ENCODE measurements around the gene PPP1R36. TPM values are rescaled to one million over a fixed set of nuclear protein-coding genes. Genes with fewer than 3 reads are reported as not detected.

The PPP1R36 gene
- total RNA-seq, 1 donor from 2014 or later, result 2.4 TPM

- H3K27ac Mint-ChIP-seq (ENCODE audit: unreplicated experiment), result peak overlapping the region; percentile 70
- peaks cover 7% of the 10 kb centered on the region for H3K9me3 Mint-ChIP-seq (ENCODE audit: unreplicated experiment)
- TF ChIP-seq CTCF (IDR thresholded peaks at IDR 0.05; ENCODE audit: partially characterized antibody, unreplicated experiment), result no peak
- H3K4me3 Mint-ChIP-seq (ENCODE audit: unreplicated experiment), result peak overlapping the region; percentile 85
- H3K36me3 Mint-ChIP-seq (ENCODE audit: unreplicated experiment), result no peaks in the 10 kb centered on the region
- H3K4me1 Mint-ChIP-seq (ENCODE audit: low read depth, unreplicated experiment), result peaks cover 13% of the 10 kb centered on the region
- no peak for DNase-seq
- H3K27me3 Mint-ChIP-seq (ENCODE audit: unreplicated experiment), result peaks cover 14% of the 10 kb centered on the region
Measured at GRCh38 chr14:64542836-64543201, 6.9 kb upstream of the PPP1R36 start.

- no peak for TF ChIP-seq CTCF (IDR thresholded peaks at IDR 0.05; ENCODE audit: partially characterized antibody, unreplicated experiment)
- Mint-ChIP-seq H3K36me3 (ENCODE audit: unreplicated experiment) (no peaks in the 10 kb centered on the region), H3K4me3 (ENCODE audit: unreplicated experiment) (peak overlapping the region; percentile 68), H3K27ac (ENCODE audit: unreplicated experiment) (no peak overlapping the region), H3K9me3 (ENCODE audit: unreplicated experiment) (peaks cover 5% of the 10 kb centered on the region), H3K27me3 (ENCODE audit: unreplicated experiment) (peaks cover 18% of the 10 kb centered on the region), H3K4me1 (ENCODE audit: low read depth, unreplicated experiment) (peaks cover 20% of the 10 kb centered on the region)
- no peak for DNase-seq
Measured at GRCh38 chr14:64544607-64545312, 5.0 kb upstream of the PPP1R36 start.

- H3K9me3 Mint-ChIP-seq (ENCODE audit: unreplicated experiment), result peaks cover 2% of the 10 kb centered on the region
- H3K36me3 Mint-ChIP-seq (ENCODE audit: unreplicated experiment), result no peaks in the 10 kb centered on the region
- H3K27ac Mint-ChIP-seq (ENCODE audit: unreplicated experiment), result peak overlapping the region; percentile 83
- DNase-seq, result no peak
- peaks cover 5% of the 10 kb centered on the region for H3K27me3 Mint-ChIP-seq (ENCODE audit: unreplicated experiment)
- H3K4me1 Mint-ChIP-seq (ENCODE audit: low read depth, unreplicated experiment), result peaks cover 19% of the 10 kb centered on the region
- H3K4me3 Mint-ChIP-seq (ENCODE audit: unreplicated experiment), result peak overlapping the region; percentile 72
- no peak for TF ChIP-seq CTCF (IDR thresholded peaks at IDR 0.05; ENCODE audit: partially characterized antibody, unreplicated experiment)
Measured at GRCh38 chr14:64549016-64549415, 745 bp upstream of the PPP1R36 start.

GRCh38 chr14:64550621-64551333 is 1.0 kb downstream of the PPP1R36 start:
- no peak for TF ChIP-seq CTCF (IDR thresholded peaks at IDR 0.05; ENCODE audit: partially characterized antibody, unreplicated experiment)
- H3K4me1 Mint-ChIP-seq (ENCODE audit: low read depth, unreplicated experiment), result peaks cover 13% of the 10 kb centered on the region
- H3K27me3 Mint-ChIP-seq (ENCODE audit: unreplicated experiment), result peaks cover 8% of the 10 kb centered on the region

GRCh38 chr14:64554556-64554955 is 4.8 kb downstream of the PPP1R36 start:
- TF ChIP-seq CTCF (IDR thresholded peaks at IDR 0.05; ENCODE audit: partially characterized antibody, unreplicated experiment), result no peak
- DNase-seq, result no peak
- no peak overlapping the region for H3K27ac Mint-ChIP-seq (ENCODE audit: unreplicated experiment)
- H3K9me3 Mint-ChIP-seq (ENCODE audit: unreplicated experiment), result peaks cover 6% of the 10 kb centered on the region
- H3K4me1 Mint-ChIP-seq (ENCODE audit: low read depth, unreplicated experiment), result peaks cover 7% of the 10 kb centered on the region
- no peaks in the 10 kb centered on the region for H3K36me3 Mint-ChIP-seq (ENCODE audit: unreplicated experiment)
- no peak overlapping the region for H3K4me3 Mint-ChIP-seq (ENCODE audit: unreplicated experiment)
- H3K27me3 Mint-ChIP-seq (ENCODE audit: unreplicated experiment), result peaks cover 4% of the 10 kb centered on the region

More at GRCh38 chr14:64550621-64551333, 1.0 kb downstream of the PPP1R36 start:
- Mint-ChIP-seq H3K27ac (ENCODE audit: unreplicated experiment) (peak overlapping the region; percentile 96), H3K36me3 (ENCODE audit: unreplicated experiment) (no peaks in the 10 kb centered on the region), H3K9me3 (ENCODE audit: unreplicated experiment) (peaks cover 6% of the 10 kb centered on the region), H3K4me3 (ENCODE audit: unreplicated experiment) (peak overlapping the region; percentile 98)
- DNase-seq, result no peak
